ENCODE data around the gene RFNG. TPM values are rescaled to one million over a fixed set of nuclear protein-coding genes. Genes with fewer than 3 reads are reported as not detected.

Gene RFNG
- total and polyA plus RNA-seq, 2 of the 13 experiments (the other 11 are each of a cell fraction or from before 2014, with no cell fraction given), result 61.4 to 64.0 TPM

GRCh38 chr17:82000803-82001570 is 50.6 kb downstream of the RFNG start (continued):
- TF ChIP-seq PCBP1 (IDR thresholded peaks at IDR 0.05; ENCODE audit: borderline replicate concordance, low read depth, low read length) (peak; percentile 86; the same call in 1 of the 2 replicates), MXD4 (CRISPR knock-in tag; IDR thresholded peaks at IDR 0.05) (peak; percentile 63; the same call in 1 of the 2 replicates), ZNF180 (CRISPR knock-in tag; IDR thresholded peaks at IDR 0.05; ENCODE audit: borderline replicate concordance, low read depth) (peak; percentile 56; the same call in 1 of the 2 replicates), ZNF414 (CRISPR knock-in tag; IDR thresholded peaks at IDR 0.05) (peak; percentile 98), ZNF660 (CRISPR knock-in tag; IDR thresholded peaks at IDR 0.05; ENCODE audit: borderline replicate concordance, low read depth) (no peak), LCORL (IDR thresholded peaks at IDR 0.05) (no peak), LCORL (CRISPR knock-in tag; IDR thresholded peaks at IDR 0.05) (peak; percentile 99), SRSF9 (IDR thresholded peaks at IDR 0.05; ENCODE audit: borderline replicate concordance, insufficient read depth, low read depth, low read length, poor library complexity, severe bottlenecking) (no peak), ZNF652 (CRISPR knock-in tag; IDR thresholded peaks at IDR 0.05; ENCODE audit: borderline replicate concordance, low read depth) (peak; percentile 8; the same call in 1 of the 2 replicates), GTF3A (CRISPR knock-in tag; conservative IDR thresholded peaks at IDR 0.05) (no peak; the same call in 1 of the 2 replicates), FOXJ3 (CRISPR knock-in tag; IDR thresholded peaks at IDR 0.05; ENCODE audit: borderline replicate concordance) (peak; percentile 95), SUZ12 (IDR thresholded peaks at IDR 0.05; ENCODE audit: low read depth, low read length) (no peak), ADNP (CRISPR knock-in tag; IDR thresholded peaks at IDR 0.05) (no peak), ARID3A (IDR thresholded peaks at IDR 0.05; ENCODE audit: low read depth, low read length) (no peak), SRSF1 (optimal IDR thresholded peaks at IDR 0.05; ENCODE audit: low read depth, low read length) (peak; percentile 98), ZFP37 (CRISPR knock-in tag; IDR thresholded peaks at IDR 0.05; ENCODE audit: borderline replicate concordance) (peak; percentile 94), FOXO1 (CRISPR knock-in tag; IDR thresholded peaks at IDR 0.05) (peak; percentile 90), ZBTB20 (CRISPR knock-in tag; IDR thresholded peaks at IDR 0.05; ENCODE audit: borderline replicate concordance, low read depth) (peak; percentile 61; the same call in 1 of the 2 replicates), TIGD3 (CRISPR knock-in tag; IDR thresholded peaks at IDR 0.05; ENCODE audit: borderline replicate concordance) (no peak), POLR2AphosphoS2 (IDR thresholded peaks at IDR 0.05; ENCODE audit: low read depth, low read length) (peak; percentile 12; the same call in 1 of the 2 replicates), AKAP8 (CRISPR knock-in tag; IDR thresholded peaks at IDR 0.05) (peak; percentile 98), ONECUT2 (CRISPR knock-in tag; IDR thresholded peaks at IDR 0.05) (peak; percentile 48; the same call in 1 of the 2 replicates), ZFX (CRISPR knock-in tag; IDR thresholded peaks at IDR 0.05; ENCODE audit: low read depth) (peak; percentile 72), MED13 (CRISPR knock-in tag; IDR thresholded peaks at IDR 0.05) (peak; percentile 99), SIN3B (IDR thresholded peaks at IDR 0.05; ENCODE audit: low read length) (no peak), ZNF749 (CRISPR knock-in tag; IDR thresholded peaks at IDR 0.05; ENCODE audit: borderline replicate concordance) (peak; percentile 92; the same call in 1 of the 2 replicates), GLI4 (CRISPR knock-in tag; IDR thresholded peaks at IDR 0.05; ENCODE audit: borderline replicate concordance) (no peak; the same call in 1 of the 2 replicates), ZNF879 (CRISPR knock-in tag; IDR thresholded peaks at IDR 0.05) (no peak)
